HepG2 (cell line): ENCODE measurements around the gene MTFR1L. TPM values are rescaled to one million over a fixed set of nuclear protein-coding genes. Genes with fewer than 3 reads are reported as not detected.
A peak's percentile ranks its signal among the peaks of the same experiment; 100 is the strongest.

Experiments used
- AHR ChIP-seq: IDR thresholded peaks from 2 replicates; pipeline ENCODE4 v1.6.1; 2018; ENCODE audit warnings: missing genetic modification reagents, missing compliant biosample characterization
- CBX2 ChIP-seq, 2 experiments: fragments of 200-600 bp in 1 of 2; sonication (generic); formaldehyde crosslinking in 1 of 2; IDR thresholded peaks; 2 replicates each; pipeline versions ENCODE4 v1.7.0 to v1.8.1; 2018 to 2022; ENCODE audit warnings: low read depth in 2 of 2, low read length in 1 of 2, mild to moderate bottlenecking in 1 of 2, missing genetic modification reagents in 1 of 2
- CEBPG ChIP-seq: IDR thresholded peaks from 2 replicates; pipeline ENCODE4 v1.6.1; 2016
- CHD4 ChIP-seq: fragments of 200-600 bp; sonication (generic); IDR thresholded peaks from 2 replicates; pipeline ENCODE4 v1.7.0; 2017; ENCODE audit warnings: mild to moderate bottlenecking, low read length, borderline replicate concordance
- FOXJ3 ChIP-seq: sonication (generic); formaldehyde crosslinking; IDR thresholded peaks from 2 replicates; pipeline ENCODE4 v1.4.0; 2020; ENCODE audit warnings: missing genetic modification reagents, mild to moderate bottlenecking, borderline replicate concordance
- HDAC1 ChIP-seq: sonication (generic); formaldehyde crosslinking; IDR thresholded peaks from 2 replicates; pipeline ENCODE4 v1.5.1; 2020; ENCODE audit warnings: mild to moderate bottlenecking, missing genetic modification reagents
- HIVEP1 ChIP-seq: sonication (generic); formaldehyde crosslinking; IDR thresholded peaks from 2 replicates; pipeline ENCODE4 v1.4.0; 2020; ENCODE audit warnings: mild to moderate bottlenecking, missing genetic modification reagents
- HNF4G ChIP-seq, 2 experiments: sonication (generic) in 1 of 2; formaldehyde crosslinking in 1 of 2; IDR thresholded peaks; 2 replicates each; pipeline versions ENCODE4 v1.4.0 to v1.6.1; 2011 to 2020; ENCODE audit warnings: borderline replicate concordance in 2 of 2, low read depth in 2 of 2, mild to moderate bottlenecking in 2 of 2, low read length in 1 of 2, missing genetic modification reagents in 1 of 2, moderate library complexity in 1 of 2
- JUN ChIP-seq: sonication (generic); formaldehyde crosslinking; IDR thresholded peaks from 2 replicates; pipeline ENCODE4 v1.4.0; 2020; ENCODE audit warnings: mild to moderate bottlenecking, missing genetic modification reagents
- MATR3 ChIP-seq: sonication (generic); formaldehyde crosslinking; IDR thresholded peaks from 2 replicates; pipeline ENCODE4 v1.4.0; 2020; ENCODE audit warnings: missing genetic modification reagents
- NR1H2 ChIP-seq: sonication (generic); formaldehyde crosslinking; IDR thresholded peaks from 2 replicates; pipeline ENCODE4 v1.8.1; 2022; ENCODE audit warnings: low read depth, missing genetic modification reagents, borderline replicate concordance
- PBX2 ChIP-seq: IDR thresholded peaks from 2 replicates; pipeline ENCODE4 v1.6.1; 2016; ENCODE audit warnings: control low read depth
- PCBP1 ChIP-seq: fragments of 200-400 bp; formaldehyde crosslinking; IDR thresholded peaks from 2 replicates; pipeline ENCODE4 v1.6.1; 2017; ENCODE audit warnings: mild to moderate bottlenecking, low read depth, low read length, borderline replicate concordance
- POGZ ChIP-seq: sonication (generic); formaldehyde crosslinking; IDR thresholded peaks from 2 replicates; pipeline ENCODE4 v1.4.0; 2020; ENCODE audit warnings: mild to moderate bottlenecking, missing genetic modification reagents
- POLR2G ChIP-seq: fragments of 200-400 bp; formaldehyde crosslinking; IDR thresholded peaks from 2 replicates; pipeline ENCODE4 v1.6.1; 2018; ENCODE audit warnings: mild to moderate bottlenecking, low read depth, low read length, moderate library complexity
- RAD51 ChIP-seq: fragments of 450-650 bp; IDR thresholded peaks from 2 replicates; pipeline ENCODE4 v1.6.1; 2016; ENCODE audit warnings: borderline replicate concordance
- SOX13 ChIP-seq, 3 experiments: fragments of 450-650 bp in 1 of 3; sonication (generic) in 1 of 3; formaldehyde crosslinking in 1 of 3; IDR thresholded peaks in 2 of 3; conservative IDR thresholded peaks in 1 of 3; 2 replicates each; pipeline versions ENCODE4 v1.5.0 to v1.6.1; 2016 to 2020; ENCODE audit warnings: antibody characterized with exemption in 1 of 3, mild to moderate bottlenecking in 1 of 3, missing compliant biosample characterization in 1 of 3, missing genetic modification reagents in 1 of 3, moderate library complexity in 1 of 3
- SRSF1 ChIP-seq: fragments of 200-400 bp; formaldehyde crosslinking; optimal IDR thresholded peaks from 2 replicates; pipeline ENCODE3; 2017; ENCODE audit warnings: mild to moderate bottlenecking, low read depth, low read length, moderate library complexity
- USF2 ChIP-seq, 2 experiments: sonication (generic) in 1 of 2; formaldehyde crosslinking in 1 of 2; IDR thresholded peaks; 2 replicates each; pipeline versions ENCODE4 v1.5.1 to v1.6.1; 2011 to 2020; ENCODE audit warnings: borderline replicate concordance in 1 of 2, low read depth in 1 of 2, low read length in 1 of 2, mild to moderate bottlenecking in 1 of 2, missing genetic modification reagents in 1 of 2, moderate library complexity in 1 of 2
- ZBTB21 ChIP-seq: sonication (generic); formaldehyde crosslinking; IDR thresholded peaks from 2 replicates; pipeline ENCODE4 v1.4.0; 2020; ENCODE audit warnings: missing genetic modification reagents
- ZNF253 ChIP-seq: sonication (generic); formaldehyde crosslinking; IDR thresholded peaks from 2 replicates; pipeline ENCODE4 v1.8.0; 2022; ENCODE audit warnings: mild to moderate bottlenecking, missing genetic modification reagents, borderline replicate concordance
- ZNF678 ChIP-seq: sonication (generic); formaldehyde crosslinking; IDR thresholded peaks from 2 replicates; pipeline ENCODE4 v1.4.0; 2020; ENCODE audit warnings: mild to moderate bottlenecking, missing genetic modification reagents
- ZNF704 ChIP-seq: sonication (generic); formaldehyde crosslinking; IDR thresholded peaks from 2 replicates; pipeline ENCODE4 v1.8.1; 2023; ENCODE audit warnings: mild to moderate bottlenecking, inconsistent platforms, moderate library complexity, missing genetic modification reagents, borderline replicate concordance
- ZNF773 ChIP-seq: sonication (generic); formaldehyde crosslinking; IDR thresholded peaks from 2 replicates; pipeline ENCODE4 v1.4.0; 2020; ENCODE audit warnings: missing genetic modification reagents, borderline replicate concordance
- polyA plus RNA-seq, 8 experiments: library from polyadenylated mRNA; depleted of rRNA in 3 of 8; stranded (reverse) in 7 of 8; unstranded in 1 of 8; fragments of >200 nt; fragmentation: Illumina TruSeq in 4 of 8; extraction: Trizol in 4 of 8; gene quantifications; 2 replicates each; pipeline versions ENCODE4 v1.2.1 to v1.2.3, GENCODE V29; 2011 to 2016; ENCODE audit warnings: low read depth in 4 of 8, missing spikeins in 1 of 8, mixed read lengths in 1 of 8; ENCODE audit not compliant: insufficient read depth in 1 of 8
- total RNA-seq, 5 experiments: library from RNA; depleted of rRNA; stranded (reverse); fragments of >200 nt; fragmentation: Illumina TruSeq; extraction: Trizol; gene quantifications; 2 replicates each; pipeline ENCODE4 v1.2.3, GENCODE V29; 2016; ENCODE audit warnings: low read depth in 1 of 5

MTFR1L gene
- total and polyA plus RNA-seq, 2 of the 13 experiments (the other 11 are each of a cell fraction or from before 2014, with no cell fraction given) = 38.0 to 55.7 TPM

- TF ChIP-seq AHR (CRISPR knock-in tag) (no peak), CBX2 (IDR thresholded peaks at IDR 0.05; ENCODE audit: low read depth, low read length) (no peak), CBX2 (CRISPR knock-in tag; IDR thresholded peaks at IDR 0.05; ENCODE audit: low read depth) (no peak), MATR3 (CRISPR knock-in tag) (no peak), USF2 (IDR thresholded peaks at IDR 0.05; ENCODE audit: low read depth, low read length) (no peak), USF2 (CRISPR knock-in tag; IDR thresholded peaks at IDR 0.05; ENCODE audit: borderline replicate concordance) (no peak), CEBPG (CRISPR knock-in tag) (no peak), NR1H2 (CRISPR knock-in tag) (no peak), POLR2G (peak; percentile 55; the same call in 1 of the 2 replicates), HIVEP1 (CRISPR knock-in tag) (no peak), ZNF704 (CRISPR knock-in tag) (no peak), ZNF253 (CRISPR knock-in tag) (no peak), SRSF1 (no peak), CHD4 (no peak), ZNF773 (CRISPR knock-in tag) (no peak), ZNF678 (CRISPR knock-in tag) (no peak), PBX2 (CRISPR knock-in tag) (no peak), JUN (CRISPR knock-in tag) (no peak), RAD51 (no peak), SOX13 (IDR thresholded peaks at IDR 0.05) (no peak), SOX13 (CRISPR knock-in tag; conservative IDR thresholded peaks at IDR 0.05 in 1 of 2, IDR thresholded peaks at IDR 0.05 in 1 of 2) (peak in 1 of 2 experiments; percentile 28; a peak in 1 of 4 replicates), PCBP1 (no peak), HDAC1 (CRISPR knock-in tag) (no peak), FOXJ3 (CRISPR knock-in tag) (no peak), HNF4G (IDR thresholded peaks at IDR 0.05; ENCODE audit: borderline replicate concordance, low read depth, low read length) (0 out of 2 replicates have a peak, but pooled peaks have one; percentile 20), HNF4G (CRISPR knock-in tag; IDR thresholded peaks at IDR 0.05; ENCODE audit: borderline replicate concordance, low read depth) (no peak), ZBTB21 (CRISPR knock-in tag) (no peak), POGZ (no peak)
These were observed 51.4 kb downstream of the MTFR1L start (continued) for GRCh38 chr1:25871086-25871703.
